ENCODE measurements around the gene BMAL1.

DNA sequence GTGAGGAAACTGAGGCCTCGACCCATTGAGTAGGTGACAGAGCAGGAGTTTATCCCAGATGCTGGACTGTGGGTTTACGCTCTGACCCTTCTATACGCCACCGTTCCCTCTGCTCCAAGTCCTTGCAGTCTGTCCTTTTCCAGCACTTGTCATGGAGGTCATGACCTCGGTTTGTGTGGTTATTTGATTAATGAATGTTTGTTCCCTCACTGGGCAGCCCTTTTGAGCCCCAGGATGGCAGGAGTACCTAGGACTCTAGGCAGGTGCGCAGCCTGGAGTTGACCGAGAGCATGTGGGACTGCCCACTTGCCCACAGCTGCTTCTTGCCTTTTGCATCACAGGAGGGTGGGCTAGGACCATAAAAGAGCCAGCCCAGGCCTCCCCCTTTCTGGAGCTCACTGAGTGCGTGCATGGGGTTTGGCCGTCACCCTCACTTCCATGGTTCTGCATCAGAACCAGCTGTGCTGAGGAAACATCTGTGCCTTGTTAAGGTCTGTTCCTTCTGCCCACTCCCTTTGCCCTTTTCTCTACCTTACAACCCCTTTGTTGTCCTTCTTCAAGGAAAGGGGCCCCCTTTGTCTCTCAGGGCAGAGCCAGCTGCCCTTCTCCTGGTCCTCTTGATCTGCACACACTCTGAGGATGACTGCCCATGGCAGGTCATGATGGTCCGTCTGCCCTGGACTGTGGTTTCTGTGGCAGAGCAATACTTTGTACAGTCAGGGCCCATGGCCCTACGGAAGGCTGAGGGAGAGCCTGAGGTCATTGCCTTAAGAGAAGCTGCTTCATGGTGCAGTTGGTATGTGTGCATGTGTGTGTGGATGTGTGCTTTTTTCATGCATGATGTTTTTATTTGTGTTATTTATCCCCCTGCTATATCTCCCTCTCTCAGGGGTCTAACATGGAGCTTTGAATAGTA lies 38.2 kb downstream of the BMAL1 start:
- TF ChIP-seq EP300 (IDR thresholded peaks at IDR 0.05; ENCODE audit: borderline replicate concordance) (no peak), REST (IDR thresholded peaks at IDR 0.05; ENCODE audit: low read depth) (no peak), TAF1 (IDR thresholded peaks at IDR 0.05; ENCODE audit: low read depth) (no peak), YY1 (IDR thresholded peaks at IDR 0.05; ENCODE audit: low read depth) (no peak), RAD21 (IDR thresholded peaks at IDR 0.05; ENCODE audit: low read depth) (no peak), TCF12 (IDR thresholded peaks at IDR 0.05; ENCODE audit: low read depth) (no peak), NFIC (IDR thresholded peaks at IDR 0.05) (no peak), EGR1 (IDR thresholded peaks at IDR 0.05) (no peak), CEBPB (IDR thresholded peaks at IDR 0.05) (no peak)
- TF ChIP-seq, protein P1, sequence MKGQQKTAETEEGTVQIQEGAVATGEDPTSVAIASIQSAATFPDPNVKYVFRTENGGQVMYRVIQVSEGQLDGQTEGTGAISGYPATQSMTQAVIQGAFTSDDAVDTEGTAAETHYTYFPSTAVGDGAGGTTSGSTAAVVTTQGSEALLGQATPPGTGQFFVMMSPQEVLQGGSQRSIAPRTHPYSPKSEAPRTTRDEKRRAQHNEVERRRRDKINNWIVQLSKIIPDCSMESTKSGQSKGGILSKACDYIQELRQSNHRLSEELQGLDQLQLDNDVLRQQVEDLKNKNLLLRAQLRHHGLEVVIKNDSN (IDR thresholded peaks at IDR 0.05), result no peak
